ENCODE measurements around the gene METTL21A. TPM values are rescaled to one million over a fixed set of nuclear protein-coding genes. Genes with fewer than 3 reads are reported as not detected.

METTL21A gene
- total RNA-seq, 1 experiment from 2014 or later = 29.0 TPM

DNA sequence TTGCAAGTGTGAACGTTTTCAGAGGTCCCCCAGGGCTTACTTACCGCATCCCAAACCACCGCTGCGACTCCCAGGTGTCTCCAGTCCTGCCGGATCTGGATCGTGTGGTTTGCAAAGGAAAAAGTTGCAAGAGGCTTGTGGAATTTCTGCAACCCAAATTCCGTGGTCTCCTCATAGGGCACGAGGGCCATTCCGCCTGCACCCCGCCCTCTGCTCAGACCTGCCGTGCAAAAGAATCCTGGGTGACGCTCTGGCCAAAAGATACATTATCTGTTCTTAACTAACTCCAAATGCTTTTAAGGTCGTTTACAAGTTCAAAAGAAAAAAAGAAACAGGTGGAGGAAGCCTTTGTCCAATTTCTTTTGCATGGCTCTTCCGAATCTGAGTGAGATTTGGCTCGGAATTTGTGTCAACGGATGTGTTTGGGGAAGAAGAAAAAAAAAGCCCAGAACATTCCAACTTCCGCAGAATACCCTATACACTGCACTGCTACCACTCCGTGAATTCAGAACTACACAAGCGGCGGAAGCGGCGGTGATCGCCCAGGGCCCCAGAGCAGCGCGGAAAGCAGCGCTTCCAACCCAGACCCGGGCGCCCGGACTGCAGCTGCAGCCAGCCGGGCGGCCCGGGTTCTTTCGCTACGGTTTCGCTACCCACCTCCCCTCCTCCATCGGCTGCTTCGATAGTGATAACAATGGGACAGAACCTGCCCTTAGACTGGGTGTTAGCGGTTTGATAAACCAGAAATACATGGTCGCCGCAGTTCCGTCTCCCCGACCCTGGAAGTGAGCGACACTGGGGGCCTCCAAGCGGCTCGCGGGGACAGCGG lies 795 bp downstream of the METTL21A start:
- peak; percentile 72 for DNase-seq (ENCODE audit: low read depth)

DNA sequence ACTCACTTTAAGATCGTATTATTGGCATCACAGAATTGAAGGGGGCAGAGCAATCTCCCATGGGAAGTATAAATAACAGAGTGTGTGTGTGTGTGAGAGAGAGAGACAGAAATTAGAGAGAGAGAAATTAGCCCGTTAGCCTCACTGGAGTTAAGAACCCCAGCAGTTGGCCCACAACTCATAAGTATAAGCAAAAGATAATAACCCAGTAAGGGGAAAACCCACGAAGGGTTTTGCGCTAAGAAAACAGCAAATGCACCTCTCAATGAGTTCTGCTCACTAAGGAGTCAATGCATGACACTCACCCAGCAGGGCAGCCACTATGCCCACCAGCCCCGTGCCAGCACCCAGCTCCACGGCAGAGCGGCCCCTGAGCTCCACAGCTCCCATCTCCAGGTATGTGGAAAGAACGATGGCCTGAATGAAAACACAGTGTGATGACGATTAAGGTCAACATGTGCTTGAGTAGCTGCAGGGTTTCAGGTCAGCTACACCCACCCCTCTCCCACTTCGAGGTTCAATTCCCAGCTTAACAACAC lies 3.6 kb downstream of the METTL21A start:
- no peak for DNase-seq (ENCODE audit: low read depth)

DNA sequence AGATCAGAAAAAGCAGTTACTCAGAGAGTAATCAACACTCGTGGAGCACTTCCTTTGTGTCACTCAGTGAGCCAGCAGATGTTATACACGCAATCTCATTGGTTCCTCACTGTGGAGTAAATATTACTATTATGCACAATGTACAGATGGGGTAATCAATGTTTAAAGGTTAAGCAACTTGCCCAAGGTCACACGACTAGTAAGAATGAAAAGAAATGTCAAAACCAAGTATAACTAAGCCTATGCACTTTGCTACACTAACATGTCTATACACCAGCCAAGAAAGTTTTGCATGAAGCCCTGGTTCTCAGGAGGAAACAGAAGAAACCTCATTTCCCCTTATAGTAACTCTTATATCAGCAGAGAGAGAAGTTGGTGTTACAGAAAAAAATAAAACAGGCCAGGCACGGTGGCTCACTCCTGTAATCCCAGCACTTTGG lies 5.4 kb downstream of the METTL21A start:
- DNase-seq (ENCODE audit: low read depth) = no peak

DNA sequence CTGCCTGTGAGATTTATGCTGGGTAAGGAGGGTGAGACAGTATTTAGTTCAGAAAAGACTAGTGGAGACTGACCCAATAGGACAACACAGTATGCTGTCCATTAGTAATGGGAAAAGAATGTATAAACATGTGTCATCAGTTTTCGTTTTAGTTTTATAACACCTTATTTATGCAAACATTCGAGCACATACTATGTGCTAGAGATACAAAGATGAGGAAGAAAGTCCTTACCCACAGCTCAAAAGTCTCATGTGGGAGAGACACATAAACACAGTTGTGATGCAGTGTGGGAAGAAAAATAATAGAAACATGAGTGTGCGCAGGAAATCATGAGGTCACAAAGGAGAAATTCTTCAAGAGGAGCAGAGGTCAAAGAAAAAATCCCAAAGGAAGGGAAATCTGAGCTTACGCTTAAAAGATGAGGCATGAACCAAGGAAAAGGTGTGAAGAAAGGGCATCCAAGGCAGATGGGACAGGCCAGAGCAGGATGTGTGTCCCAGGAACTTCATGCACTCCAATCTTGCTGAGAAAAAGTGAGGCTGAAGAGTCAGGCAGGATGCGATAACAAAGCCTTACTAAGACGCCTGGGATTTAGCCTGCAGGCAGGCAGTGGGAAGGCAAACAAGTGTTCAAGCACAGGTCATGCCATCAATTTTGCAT lies 8.1 kb downstream of the METTL21A start:
- peak; percentile 97 for DNase-seq (ENCODE audit: low read depth)

DNA sequence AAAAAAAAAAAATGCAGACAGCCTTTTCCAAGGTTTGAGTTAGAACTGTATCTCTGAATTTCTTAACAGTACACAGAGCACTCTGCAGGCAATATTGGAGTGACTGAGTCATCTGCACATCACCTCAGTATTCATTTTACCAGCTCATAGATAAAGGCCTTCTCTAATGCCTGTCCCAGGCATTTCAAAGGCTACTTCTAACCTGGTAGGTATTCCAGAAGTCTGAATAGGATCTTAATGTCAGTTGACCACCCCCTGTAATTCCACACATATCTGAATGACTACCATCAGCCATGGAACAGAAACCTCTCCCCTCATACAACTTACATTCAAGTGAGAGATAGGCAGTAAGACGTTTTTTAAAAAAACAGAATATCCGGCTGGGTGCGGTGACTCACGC lies 9.0 kb downstream of the METTL21A start:
- DNase-seq (ENCODE audit: low read depth) = peak; percentile 81

DNA sequence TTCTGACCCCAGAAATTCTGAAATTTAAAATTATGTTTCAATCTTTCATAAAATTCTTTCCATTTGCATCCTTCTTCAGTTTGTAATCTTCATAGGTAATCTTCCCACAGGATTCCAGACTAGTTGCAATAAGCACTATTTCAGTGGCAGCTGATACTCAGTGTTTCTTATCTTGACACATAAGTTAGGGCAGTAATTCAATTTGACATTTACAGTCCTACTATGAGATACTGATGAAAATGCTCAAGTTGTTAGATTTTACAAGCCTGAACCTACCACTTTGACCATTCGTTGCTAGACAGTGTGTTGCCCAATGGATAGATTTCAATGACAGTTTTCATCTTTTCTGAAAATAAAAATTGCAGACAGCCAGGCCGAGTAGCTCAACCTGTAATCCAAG lies 10.4 kb downstream of the METTL21A start:
- DNase-seq (ENCODE audit: low read depth) = no peak

DNA sequence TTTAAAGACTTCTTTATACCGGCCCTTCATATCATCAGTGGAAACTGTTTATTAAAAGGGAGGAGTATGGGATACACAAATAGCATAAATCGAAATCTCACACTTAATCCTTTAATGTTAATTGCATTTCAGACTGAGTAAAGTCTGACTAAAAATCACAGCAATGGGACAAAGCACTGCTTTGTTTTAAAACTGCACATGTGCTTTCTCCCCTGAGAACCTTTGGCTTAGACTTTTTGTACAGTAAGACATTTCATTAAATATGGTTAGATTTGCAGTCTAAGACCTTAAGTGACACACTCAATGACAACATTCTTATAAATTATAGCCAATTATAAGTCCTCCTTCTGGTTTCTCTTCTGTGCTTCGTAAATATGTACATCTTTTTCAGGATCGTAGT lies 12.5 kb downstream of the METTL21A start:
- no peak for DNase-seq (ENCODE audit: low read depth)

DNA sequence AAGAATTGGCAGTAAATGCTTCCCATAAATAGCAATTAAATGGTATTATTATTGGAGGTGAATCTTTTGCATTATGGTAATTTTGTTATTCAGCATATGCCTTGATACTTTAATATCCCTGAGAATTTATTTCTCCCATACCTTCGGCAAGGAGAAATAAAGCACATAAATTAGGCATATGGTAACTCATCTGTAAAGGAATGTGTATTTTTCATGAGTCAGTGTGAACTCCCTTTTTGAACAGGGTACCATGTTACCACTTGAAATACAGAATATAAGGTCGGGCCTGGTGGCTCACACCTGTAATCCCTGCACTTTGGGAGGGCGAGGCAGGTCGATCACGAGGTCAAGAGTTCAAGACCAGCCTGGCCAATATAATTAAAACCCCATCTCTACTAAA lies 18.4 kb downstream of the METTL21A start:
- no peak for DNase-seq (ENCODE audit: low read depth)

DNA sequence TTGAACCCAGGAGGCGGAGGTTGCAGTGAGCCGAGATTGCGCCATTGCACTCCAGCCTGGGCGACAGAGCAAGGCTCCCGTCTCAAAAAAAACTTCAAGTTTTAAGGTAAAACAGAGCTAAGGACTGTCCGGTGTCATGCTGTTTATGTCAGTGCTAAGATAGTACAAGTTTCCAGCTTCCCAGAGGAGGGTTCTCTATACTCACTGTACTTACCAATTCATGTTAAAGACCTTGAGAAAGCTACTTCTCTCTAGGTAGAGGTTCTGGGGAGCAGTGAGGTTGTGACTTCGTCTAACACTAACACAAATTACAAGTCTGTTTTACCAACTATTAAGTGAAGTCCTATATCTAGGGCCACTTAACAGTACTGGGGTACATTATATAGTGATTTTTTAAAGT lies 18.8 kb downstream of the METTL21A start:
- no peak for DNase-seq (ENCODE audit: low read depth)

DNA sequence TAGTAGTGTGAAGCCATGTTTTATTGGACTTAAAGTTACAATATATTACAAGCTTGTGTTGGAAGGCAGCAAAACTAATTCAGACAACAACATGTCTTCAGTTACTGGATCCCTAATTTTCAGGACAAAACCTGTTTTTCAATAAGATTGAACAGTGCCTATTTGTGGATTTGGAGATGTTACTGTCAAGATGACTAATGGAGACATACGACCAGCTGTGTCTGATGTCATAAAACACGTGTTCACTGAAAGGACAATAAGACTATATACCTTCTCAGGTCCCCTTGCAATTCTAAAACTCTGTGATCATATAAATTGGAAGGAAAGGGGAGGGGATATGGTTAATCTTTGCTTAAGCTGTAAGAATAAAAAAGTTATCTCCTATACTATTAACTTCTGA lies 21.7 kb downstream of the METTL21A start:
- no peak for DNase-seq (ENCODE audit: low read depth)

DNA sequence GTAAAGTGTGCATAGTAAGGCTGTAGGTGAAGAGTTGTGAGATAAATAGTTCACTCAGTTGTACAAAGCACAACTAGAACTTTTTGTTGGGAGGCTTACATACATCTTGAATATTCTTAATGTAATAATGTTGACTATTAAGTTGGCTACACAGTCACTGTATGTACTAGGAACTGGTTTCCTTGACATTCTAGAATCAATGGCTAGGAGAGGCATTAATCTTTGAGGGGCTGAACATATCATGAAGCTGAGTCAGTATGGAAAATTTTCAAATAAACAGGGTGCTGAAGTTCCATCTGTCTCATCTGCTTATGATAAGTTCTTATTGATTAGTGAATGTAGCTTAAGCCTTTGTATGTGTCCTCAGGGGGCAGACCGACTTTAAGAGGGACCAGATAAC lies 23.4 kb downstream of the METTL21A start:
- no peak for DNase-seq (ENCODE audit: low read depth)

DNA sequence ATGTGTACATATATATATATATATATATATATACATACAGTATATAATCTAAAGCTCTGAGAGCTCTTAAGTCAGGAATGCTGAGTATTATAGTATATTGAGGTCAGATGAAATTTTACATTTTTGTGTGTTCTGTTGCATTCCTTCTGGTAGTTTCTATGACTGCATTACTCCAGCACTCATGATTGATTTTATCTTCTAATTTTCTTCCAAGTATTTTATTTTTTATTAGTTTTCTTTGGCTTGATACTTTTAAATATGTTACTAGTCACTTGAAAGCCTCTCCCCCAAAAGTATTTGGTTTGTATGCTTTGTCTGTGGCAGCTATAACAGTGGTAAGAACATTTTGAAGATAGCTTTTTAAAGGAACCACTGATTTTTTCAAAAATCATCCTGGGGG lies 25.0 kb downstream of the METTL21A start:
- DNase-seq (ENCODE audit: low read depth) = no peak

DNA sequence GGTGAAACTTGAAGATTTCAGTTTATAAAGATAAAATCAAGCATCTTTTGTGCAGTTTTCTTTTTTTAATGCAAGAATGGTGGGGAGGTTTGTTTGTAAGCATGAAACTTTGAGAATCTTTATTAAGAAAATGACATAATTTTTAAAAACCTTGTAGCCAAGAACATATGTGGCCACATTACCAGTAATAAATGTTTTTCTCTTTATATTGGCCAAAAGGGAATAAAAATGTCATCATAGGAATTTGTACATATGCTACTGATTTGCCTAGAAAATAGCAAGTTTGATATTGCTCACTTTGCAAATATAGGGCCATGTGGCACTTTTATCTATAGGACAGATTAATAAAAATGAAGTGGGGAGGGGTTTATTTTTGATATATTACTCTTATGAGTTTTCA lies 25.6 kb downstream of the METTL21A start:
- no peak for DNase-seq (ENCODE audit: low read depth)

DNA sequence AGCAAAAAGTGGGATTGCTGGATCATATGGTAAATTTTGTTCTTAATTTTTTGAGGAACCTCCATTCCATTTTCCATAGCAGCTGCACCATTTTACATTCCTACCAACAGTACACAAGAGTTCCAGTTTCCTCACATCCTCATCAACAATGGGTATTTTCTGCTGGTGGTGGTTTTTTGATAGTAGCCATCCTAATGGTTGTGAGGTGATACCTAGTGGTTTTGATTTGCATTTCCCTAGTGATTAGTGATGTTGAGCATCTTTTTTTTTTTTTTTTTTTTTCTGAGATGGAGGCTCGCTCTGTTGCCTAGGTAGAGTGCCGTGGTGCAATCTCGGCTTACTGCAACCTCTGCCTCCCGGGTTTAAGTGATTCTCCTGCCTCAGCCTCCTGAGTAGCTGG lies 30.5 kb downstream of the METTL21A start:
- DNase-seq (ENCODE audit: low read depth) = no peak

DNA sequence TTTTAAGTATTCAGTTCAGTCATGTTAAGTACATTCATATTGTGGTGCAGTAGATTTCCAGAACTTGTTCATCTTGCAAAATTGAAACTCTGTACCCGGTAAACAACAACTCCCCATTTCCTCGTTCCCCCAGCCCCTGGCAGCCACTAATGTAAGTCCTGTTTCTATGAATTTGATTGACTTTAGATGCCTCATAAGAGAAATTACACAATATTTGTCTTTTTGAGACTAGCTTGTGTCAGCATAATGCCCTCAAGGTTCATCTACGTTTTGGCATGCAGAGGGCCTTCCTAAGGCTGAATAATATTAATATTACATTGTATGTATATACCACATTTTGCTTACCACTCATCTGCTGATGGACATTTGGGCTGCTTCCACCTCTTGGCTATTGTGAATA lies 30.9 kb downstream of the METTL21A start:
- DNase-seq (ENCODE audit: low read depth) = no peak

DNA sequence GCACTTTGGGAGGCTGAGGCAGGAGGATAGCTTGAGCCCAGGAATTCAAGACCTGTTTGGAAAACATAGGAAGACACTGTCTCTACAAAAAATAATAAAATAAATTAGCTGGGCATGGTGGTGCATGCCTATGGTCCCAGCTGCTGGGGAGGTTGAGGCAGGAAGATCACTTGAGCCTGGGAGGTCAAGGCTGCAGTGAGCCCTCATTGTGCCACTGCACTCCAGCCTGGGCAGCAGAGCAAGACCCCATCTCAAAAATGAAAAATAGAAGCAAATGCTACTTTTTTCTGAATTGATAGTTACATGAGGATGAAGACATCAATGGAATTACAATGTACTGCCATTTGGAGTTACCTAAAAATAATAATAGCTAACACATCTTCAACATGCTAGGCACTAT lies 31.9 kb downstream of the METTL21A start:
- no peak for DNase-seq (ENCODE audit: low read depth)

DNA sequence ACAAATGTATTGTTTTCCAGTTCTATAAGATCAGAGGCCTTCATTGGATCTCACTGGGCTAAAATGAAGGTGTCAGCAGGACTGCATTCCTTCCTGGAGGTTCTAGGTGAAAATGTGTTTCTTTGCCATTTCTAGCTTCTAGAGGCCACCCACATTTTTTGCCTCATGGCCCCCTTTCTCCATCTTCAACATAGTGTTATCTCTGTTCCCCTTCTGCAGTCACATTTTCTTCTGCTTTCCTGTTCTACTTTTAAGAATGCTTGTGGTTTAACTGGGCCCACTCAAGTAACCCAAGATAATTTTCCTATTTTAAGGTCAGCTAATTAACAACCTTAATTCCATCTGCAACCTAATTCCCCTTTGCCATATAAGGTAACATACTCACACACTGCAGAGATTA lies 36.1 kb downstream of the METTL21A start:
- no peak for DNase-seq (ENCODE audit: low read depth)

DNA sequence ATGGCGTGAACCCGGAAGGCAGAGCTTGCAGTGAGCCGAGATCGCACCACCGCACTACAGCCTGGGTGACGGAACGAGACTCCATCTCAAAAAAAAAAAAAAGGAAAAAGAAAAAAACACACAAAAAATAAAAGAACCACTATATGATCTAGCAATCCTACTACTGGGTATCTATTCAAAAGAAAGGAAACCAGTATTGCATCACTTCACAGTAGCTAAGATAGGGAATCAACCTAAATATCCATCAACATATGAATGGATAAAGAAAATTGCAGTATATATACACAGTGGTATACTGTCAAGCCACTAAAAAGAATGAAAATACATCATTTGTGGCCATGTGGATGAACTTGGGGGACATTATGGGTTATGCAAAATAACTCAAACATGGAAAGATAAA lies 37.9 kb downstream of the METTL21A start:
- DNase-seq (ENCODE audit: low read depth) = no peak

DNA sequence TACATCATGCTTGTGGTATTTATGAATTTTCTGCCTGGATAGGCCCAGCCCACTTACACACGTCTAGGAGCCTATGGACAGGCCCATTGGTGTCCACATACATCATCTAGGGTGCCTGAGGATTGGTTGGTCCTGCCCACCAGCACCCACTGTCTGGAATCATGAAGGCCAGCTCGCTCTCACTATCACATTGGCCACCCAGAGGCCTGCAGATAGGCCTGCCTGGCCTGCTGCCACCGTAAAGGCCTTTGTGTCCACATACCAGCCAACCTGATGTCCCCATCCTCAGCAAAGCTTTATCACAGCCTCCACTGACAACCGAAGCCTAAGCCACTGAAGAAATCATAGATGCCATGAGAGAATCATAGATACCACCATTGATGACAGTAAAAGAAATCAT lies 40.2 kb downstream of the METTL21A start:
- no peak for DNase-seq (ENCODE audit: low read depth)

DNA sequence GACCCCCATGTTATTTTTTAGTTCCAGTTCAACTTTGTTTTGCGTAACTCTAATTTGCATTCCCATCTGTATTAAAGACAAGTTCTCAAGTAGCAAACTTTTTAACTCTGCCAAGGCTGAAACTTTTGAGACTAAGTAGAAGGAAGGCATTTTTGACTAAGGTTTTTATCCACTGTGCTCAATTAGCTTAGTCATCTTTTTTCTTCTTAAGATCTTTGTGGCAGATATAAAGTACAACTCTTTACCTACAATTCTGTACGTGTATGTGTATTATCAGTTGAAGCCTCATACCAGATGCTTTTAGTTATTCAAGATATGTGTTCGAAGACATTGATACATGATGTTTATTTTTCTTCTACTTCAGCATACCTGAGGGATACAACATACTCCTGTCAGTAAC lies 53.8 kb downstream of the METTL21A start:
- no peak for DNase-seq (ENCODE audit: low read depth)

DNA sequence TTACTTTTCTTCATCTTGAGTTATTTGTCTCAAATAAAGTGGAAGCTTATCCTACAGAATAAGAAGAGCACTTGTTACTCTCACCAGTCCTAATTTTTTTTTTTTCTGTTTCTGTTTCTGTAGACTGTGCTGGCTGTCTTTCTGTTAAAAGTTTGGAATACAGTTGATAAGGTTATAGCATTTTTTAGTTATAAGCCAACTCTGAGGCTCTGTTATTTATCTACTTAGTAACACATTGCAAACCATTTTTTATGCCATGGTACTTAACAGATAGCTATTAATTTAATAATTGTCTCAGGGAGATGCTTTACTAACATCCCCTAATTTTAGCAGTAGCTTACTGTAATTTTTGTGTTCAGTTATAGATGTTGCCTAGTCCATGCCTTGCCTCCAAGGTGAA lies 57.5 kb downstream of the METTL21A start:
- no peak for DNase-seq (ENCODE audit: low read depth)

DNA sequence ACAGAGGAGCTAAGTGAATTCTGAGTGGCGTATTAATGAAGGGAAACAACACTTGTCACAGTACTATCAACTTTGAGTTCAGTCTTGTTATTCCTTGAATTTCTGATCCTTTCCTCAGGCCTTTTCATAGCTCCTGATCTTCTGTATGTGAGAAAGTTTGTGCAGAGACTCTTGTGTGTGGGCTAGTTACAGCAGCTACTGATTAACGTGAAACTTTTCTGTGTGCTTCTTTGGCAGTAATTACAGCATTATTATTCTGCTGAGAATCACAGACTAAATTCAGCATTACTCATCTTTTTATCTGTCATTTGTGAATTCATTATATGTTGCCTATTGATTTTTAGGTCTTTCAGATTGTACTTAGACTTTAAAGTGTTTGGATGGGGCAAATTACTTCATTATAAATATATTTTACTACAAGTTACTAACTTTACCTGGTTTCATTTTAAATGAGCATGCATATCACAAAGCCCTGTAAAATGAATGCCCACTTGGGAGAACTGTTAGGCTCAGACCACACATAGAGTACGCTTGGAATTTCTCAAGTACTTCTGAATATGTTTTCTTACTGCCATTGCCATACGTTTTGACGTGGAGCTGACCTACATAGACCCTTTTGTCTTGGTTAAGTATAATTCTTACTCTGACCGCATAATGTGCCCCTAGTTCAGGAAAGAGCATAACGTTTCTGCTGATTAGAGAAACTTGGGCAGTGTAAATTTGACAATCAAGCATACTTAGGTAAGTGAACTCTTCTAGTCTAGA lies 59.3 kb downstream of the METTL21A start:
- no peak for DNase-seq (ENCODE audit: low read depth)
